Activated CD8-positive, alpha-beta memory T cell treated with anti-CD3 and anti-CD28 coated beads, Interleukin-2, amount 50 U/mL, for 48 hours (primary cell): ENCODE data around the gene SERPINE3.

Experiments
- DNase-seq: peaks from one replicate; pipeline ENCODE4 v3.0.0-alpha.2; 2020

Gene SERPINE3

GRCh38 chr13:51364404-51365008 lies 25.0 kb downstream of the SERPINE3 start:
- DNase-seq, result no peak

- no peak for DNase-seq
Observed at GRCh38 chr13:51370116-51370515, 30.6 kb downstream of the SERPINE3 start.

- no peak for DNase-seq
Observed at GRCh38 chr13:51370811-51371210, 31.3 kb downstream of the SERPINE3 start.

GRCh38 chr13:51371768-51372399 lies 32.4 kb downstream of the SERPINE3 start:
- DNase-seq, result no peak

GRCh38 chr13:51373451-51373850 lies 34.0 kb downstream of the SERPINE3 start:
- DNase-seq, result no peak

- no peak for DNase-seq
Observed at GRCh38 chr13:51380269-51380668, 40.8 kb downstream of the SERPINE3 start.

GRCh38 chr13:51385114-51385513 lies 45.6 kb downstream of the SERPINE3 start:
- DNase-seq, result no peak

- no peak for DNase-seq
Observed at GRCh38 chr13:51394724-51395123, 55.2 kb downstream of the SERPINE3 start.

GRCh38 chr13:51396352-51396751 lies 56.9 kb downstream of the SERPINE3 start:
- DNase-seq, result no peak

- DNase-seq, result no peak
Observed at GRCh38 chr13:51397262-51397941, 57.9 kb downstream of the SERPINE3 start.

- no peak for DNase-seq
Observed at GRCh38 chr13:51405176-51405575, 65.7 kb downstream of the SERPINE3 start.

- DNase-seq, result no peak
Observed at GRCh38 chr13:51412431-51412830, 72.9 kb downstream of the SERPINE3 start.
